ENCODE results near the gene TNPO1.

The TNPO1 gene

GRCh38 chr5:72836810-72837209 is 20.3 kb downstream of the TNPO1 start:
- DNase-seq: no peak
- H3K9me3 Mint-ChIP-seq: no peaks in the 10 kb centered on the region
- H3K27ac Mint-ChIP-seq: no peak overlapping the region
- no peak overlapping the region for H3K4me3 Mint-ChIP-seq
- no peaks in the 10 kb centered on the region for H3K27me3 Mint-ChIP-seq
- no peaks in the 10 kb centered on the region for H3K36me3 Mint-ChIP-seq (ENCODE audit: low read depth)
- H3K4me1 Mint-ChIP-seq (ENCODE audit: low read depth): peaks cover 8% of the 10 kb centered on the region

GRCh38 chr5:72837524-72838096 is 21.1 kb downstream of the TNPO1 start:
- Mint-ChIP-seq H3K4me1 (ENCODE audit: low read depth) (peaks cover 12% of the 10 kb centered on the region), H3K4me3 (no peak overlapping the region), H3K27me3 (no peaks in the 10 kb centered on the region), H3K9me3 (no peaks in the 10 kb centered on the region), H3K27ac (no peak overlapping the region), H3K36me3 (ENCODE audit: low read depth) (no peaks in the 10 kb centered on the region)
- DNase-seq: no peak

GRCh38 chr5:72840041-72840440 is 23.6 kb downstream of the TNPO1 start:
- Mint-ChIP-seq H3K4me1 (ENCODE audit: low read depth) (peaks cover 26% of the 10 kb centered on the region), H3K27me3 (no peaks in the 10 kb centered on the region), H3K4me3 (no peak overlapping the region), H3K27ac (no peak overlapping the region), H3K9me3 (no peaks in the 10 kb centered on the region), H3K36me3 (ENCODE audit: low read depth) (no peaks in the 10 kb centered on the region)
- no peak for DNase-seq

GRCh38 chr5:72841756-72842535 is 25.5 kb downstream of the TNPO1 start:
- Mint-ChIP-seq H3K4me1 (ENCODE audit: low read depth) (peaks cover 31% of the 10 kb centered on the region), H3K27me3 (no peaks in the 10 kb centered on the region), H3K27ac (no peak overlapping the region), H3K36me3 (ENCODE audit: low read depth) (no peaks in the 10 kb centered on the region), H3K4me3 (no peak overlapping the region), H3K9me3 (no peaks in the 10 kb centered on the region)
- no peak for DNase-seq

GRCh38 chr5:72842816-72843215 is 26.4 kb downstream of the TNPO1 start:
- H3K9me3 Mint-ChIP-seq: no peaks in the 10 kb centered on the region
- no peaks in the 10 kb centered on the region for H3K27me3 Mint-ChIP-seq
- no peak overlapping the region for H3K27ac Mint-ChIP-seq
- H3K4me3 Mint-ChIP-seq: no peak overlapping the region
- DNase-seq: no peak
- H3K36me3 Mint-ChIP-seq (ENCODE audit: low read depth): peaks cover under 1% of the 10 kb centered on the region
- peaks cover 40% of the 10 kb centered on the region for H3K4me1 Mint-ChIP-seq (ENCODE audit: low read depth)

GRCh38 chr5:72844218-72844603 is 27.8 kb downstream of the TNPO1 start:
- no peaks in the 10 kb centered on the region for H3K27me3 Mint-ChIP-seq
- H3K36me3 Mint-ChIP-seq (ENCODE audit: low read depth): peaks cover 10% of the 10 kb centered on the region
- peaks cover 41% of the 10 kb centered on the region for H3K4me1 Mint-ChIP-seq (ENCODE audit: low read depth)
- H3K27ac Mint-ChIP-seq: no peak overlapping the region
- no peaks in the 10 kb centered on the region for H3K9me3 Mint-ChIP-seq
- no peak overlapping the region for H3K4me3 Mint-ChIP-seq
- DNase-seq: no peak

GRCh38 chr5:72845889-72846288 is 29.4 kb downstream of the TNPO1 start:
- Mint-ChIP-seq H3K9me3 (no peaks in the 10 kb centered on the region), H3K4me1 (ENCODE audit: low read depth) (peaks cover 51% of the 10 kb centered on the region), H3K27me3 (no peaks in the 10 kb centered on the region), H3K27ac (no peak overlapping the region), H3K4me3 (no peak overlapping the region), H3K36me3 (ENCODE audit: low read depth) (peaks cover 25% of the 10 kb centered on the region)
- no peak for DNase-seq

GRCh38 chr5:72846483-72846882 is 30.0 kb downstream of the TNPO1 start:
- DNase-seq: no peak
- H3K27me3 Mint-ChIP-seq: no peaks in the 10 kb centered on the region
- no peak overlapping the region for H3K27ac Mint-ChIP-seq
- H3K4me3 Mint-ChIP-seq: no peak overlapping the region
- peaks cover 31% of the 10 kb centered on the region for H3K36me3 Mint-ChIP-seq (ENCODE audit: low read depth)
- H3K9me3 Mint-ChIP-seq: no peaks in the 10 kb centered on the region
- H3K4me1 Mint-ChIP-seq (ENCODE audit: low read depth): peaks cover 57% of the 10 kb centered on the region

- H3K27ac Mint-ChIP-seq: peak overlapping the region; percentile 98
- no peaks in the 10 kb centered on the region for H3K9me3 Mint-ChIP-seq
- peaks cover 61% of the 10 kb centered on the region for H3K4me1 Mint-ChIP-seq (ENCODE audit: low read depth)
- peak overlapping the region; percentile 99 for H3K4me3 Mint-ChIP-seq
- no peaks in the 10 kb centered on the region for H3K27me3 Mint-ChIP-seq
- DNase-seq: no peak
- peaks cover 40% of the 10 kb centered on the region for H3K36me3 Mint-ChIP-seq (ENCODE audit: low read depth)
Observed at GRCh38 chr5:72847439-72847838, 31.0 kb downstream of the TNPO1 start.

- H3K9me3 Mint-ChIP-seq: no peaks in the 10 kb centered on the region
- peaks cover 44% of the 10 kb centered on the region for H3K36me3 Mint-ChIP-seq (ENCODE audit: low read depth)
- H3K4me1 Mint-ChIP-seq (ENCODE audit: low read depth): peaks cover 60% of the 10 kb centered on the region
- peak; percentile 90 for DNase-seq
- peak overlapping the region; percentile 98 for H3K27ac Mint-ChIP-seq
- no peaks in the 10 kb centered on the region for H3K27me3 Mint-ChIP-seq
- peak overlapping the region; percentile 99 for H3K4me3 Mint-ChIP-seq
Observed at GRCh38 chr5:72847989-72848473, 31.6 kb downstream of the TNPO1 start.

- peak; percentile 75 for DNase-seq
- Mint-ChIP-seq H3K4me3 (peak overlapping the region; percentile 99), H3K4me1 (ENCODE audit: low read depth) (peaks cover 67% of the 10 kb centered on the region), H3K9me3 (no peaks in the 10 kb centered on the region), H3K27me3 (no peaks in the 10 kb centered on the region), H3K36me3 (ENCODE audit: low read depth) (peaks cover 52% of the 10 kb centered on the region), H3K27ac (peak overlapping the region; percentile 98)
Observed at GRCh38 chr5:72848474-72849428, 32.3 kb downstream of the TNPO1 start.

- peak overlapping the region; percentile 95 for H3K4me3 Mint-ChIP-seq
- no peaks in the 10 kb centered on the region for H3K27me3 Mint-ChIP-seq
- H3K36me3 Mint-ChIP-seq (ENCODE audit: low read depth): peaks cover 60% of the 10 kb centered on the region
- H3K4me1 Mint-ChIP-seq (ENCODE audit: low read depth): peaks cover 68% of the 10 kb centered on the region
- H3K27ac Mint-ChIP-seq: peak overlapping the region; percentile 96
- H3K9me3 Mint-ChIP-seq: no peaks in the 10 kb centered on the region
- no peak for DNase-seq
Observed at GRCh38 chr5:72849546-72849945, 33.1 kb downstream of the TNPO1 start.

GRCh38 chr5:72850113-72850512 is 33.7 kb downstream of the TNPO1 start:
- peak overlapping the region; percentile 95 for H3K4me3 Mint-ChIP-seq
- no peaks in the 10 kb centered on the region for H3K9me3 Mint-ChIP-seq
- H3K27ac Mint-ChIP-seq: peak overlapping the region; percentile 65
- H3K4me1 Mint-ChIP-seq (ENCODE audit: low read depth): peaks cover 66% of the 10 kb centered on the region
- no peaks in the 10 kb centered on the region for H3K27me3 Mint-ChIP-seq
- peaks cover 65% of the 10 kb centered on the region for H3K36me3 Mint-ChIP-seq (ENCODE audit: low read depth)
- DNase-seq: no peak

- no peak for DNase-seq
- H3K27me3 Mint-ChIP-seq: no peaks in the 10 kb centered on the region
- no peak overlapping the region for H3K27ac Mint-ChIP-seq
- peak overlapping the region; percentile 38 for H3K4me3 Mint-ChIP-seq
- H3K36me3 Mint-ChIP-seq (ENCODE audit: low read depth): peaks cover 88% of the 10 kb centered on the region
- H3K9me3 Mint-ChIP-seq: no peaks in the 10 kb centered on the region
- H3K4me1 Mint-ChIP-seq (ENCODE audit: low read depth): peaks cover 70% of the 10 kb centered on the region
Observed at GRCh38 chr5:72852356-72852755, 35.9 kb downstream of the TNPO1 start.
